K562 (cell line): ENCODE measurements around the gene UCK1. TPM values are rescaled to one million over a fixed set of nuclear protein-coding genes. Genes with fewer than 3 reads are reported as not detected.
A peak's percentile ranks its signal among the peaks of the same experiment; 100 is the strongest.

ENCODE experiments used
- ATAC-seq: fragments of 200-7000 bp; cut with Tn5 transposase; 3 replicates; pipeline ENCODE4 v1.9.1; 2020; ENCODE audit warnings: moderate library complexity
- BruUV-seq: library from RNA; stranded (reverse); fragments of 400-500 nt; replicated peaks from 2 replicates; lab custom pipeline; 2021; lab: Mats Ljungman, UMichigan
- CTCF ChIA-PET: fragments of 300-600 bp; formaldehyde crosslinking; extraction: SDS; loops from one replicate; lab custom pipeline; 2021; ENCODE audit warnings: low intra/inter-chr PET ratio; lab: Yijun Ruan, JAX
- POLR2A ChIA-PET: fragments of 300-600, 350-650 bp; sonication (Branson Sonifier 250); formaldehyde crosslinking; extraction: SDS; loops from one replicate; lab custom pipeline; 2021; ENCODE audit warnings: antibody characterized with exemption, inconsistent platforms; lab: Yijun Ruan, JAX
- DNase-seq, 4 experiments: peaks; one replicate each; pipeline versions ENCODE4 v3.0.0 to v3.0.0-alpha.2; 2011 to 2018; ENCODE audit warnings: low spot score in 3 of 4, mixed read lengths in 3 of 4; ENCODE audit errors: extremely low read depth in 1 of 4
- FAIRE-seq: peaks from 2 replicates; lab custom pipeline; 2011; peaks lifted over from hg19 to GRCh38; lab: Jason Lieb, UNC
- H2AFZ ChIP-seq: 2 replicates; pipeline ENCODE4 v1.6.0; 2011; ENCODE audit warnings: low read depth, low read length, control low read depth, inconsistent platforms
- H3K27ac ChIP-seq: fragments of 200-600 bp; 3 replicates; pipeline ENCODE4 v1.8.0; 2011; ENCODE audit warnings: low read depth, mild to moderate bottlenecking, control low read depth, inconsistent platforms, low read length, moderate library complexity, mixed read lengths; ENCODE audit errors: extremely low read depth
- H3K27me3 ChIP-seq, 2 experiments: fragments of 300-600 bp in 1 of 2; 2 replicates in 1 of 2; 3 replicates in 1 of 2; pipeline versions ENCODE4 v1.6.0 to v1.8.0; 2011; ENCODE audit warnings: inconsistent platforms in 2 of 2, low read length in 2 of 2, mild to moderate bottlenecking in 1 of 2, mixed read lengths in 1 of 2, moderate library complexity in 1 of 2; ENCODE audit not compliant: control insufficient read depth in 2 of 2, insufficient read depth in 2 of 2
- H3K36me3 ChIP-seq: fragments of 300-600 bp; 3 replicates; pipeline ENCODE4 v1.8.0; 2011; ENCODE audit warnings: mild to moderate bottlenecking, low read length, inconsistent platforms; ENCODE audit not compliant: control insufficient read depth, insufficient read depth
- H3K4me1 ChIP-seq, 2 experiments: fragments of 200-600 bp in 1 of 2; replicated peaks in 1 of 2; 2 replicates in 1 of 2; 3 replicates in 1 of 2; pipeline versions ENCODE4 v1.5.1 to v1.8.0; 2011; ENCODE audit warnings: inconsistent platforms in 2 of 2, low read length in 2 of 2, mild to moderate bottlenecking in 1 of 2, mixed read lengths in 1 of 2, moderate library complexity in 1 of 2; ENCODE audit not compliant: control insufficient read depth in 2 of 2, insufficient read depth in 2 of 2
- H3K4me2 ChIP-seq: 2 replicates; pipeline ENCODE4 v1.6.1; 2011; ENCODE audit warnings: low read length, control low read depth, inconsistent platforms, mixed read lengths; ENCODE audit not compliant: insufficient read depth
- H3K4me3 ChIP-seq: fragments of 200-600 bp; sonication (generic), shearing (Covaris generic); 2 replicates; pipeline ENCODE4 v1.5.1; 2016; ENCODE audit warnings: control low read depth, inconsistent platforms
- H3K79me2 ChIP-seq: fragments of 200-600 bp; 3 replicates; pipeline ENCODE4 v1.8.0; 2011; ENCODE audit warnings: low read length, inconsistent platforms; ENCODE audit not compliant: control insufficient read depth, insufficient read depth
- H3K9ac ChIP-seq, 2 experiments: 2 replicates each; pipeline versions ENCODE4 v1.6.0 to v1.6.1; 2011; ENCODE audit warnings: low read depth in 2 of 2, low read length in 2 of 2, control low read depth in 1 of 2, inconsistent platforms in 1 of 2, mild to moderate bottlenecking in 1 of 2, mixed read lengths in 1 of 2; ENCODE audit not compliant: insufficient read depth in 1 of 2
- H3K9me1 ChIP-seq: one replicate; pipeline ENCODE4 v1.6.0; 2011; ENCODE audit warnings: inconsistent platforms, mild to moderate bottlenecking, low read length, moderate library complexity; ENCODE audit not compliant: control insufficient read depth, insufficient read depth
- H3K9me3 ChIP-seq: replicated peaks from 2 replicates; pipeline ENCODE4 v1.5.1; 2011; ENCODE audit warnings: low read depth, low read length, inconsistent platforms; ENCODE audit not compliant: control insufficient read depth, insufficient read depth
- H4K20me1 ChIP-seq: replicated peaks from 2 replicates; pipeline ENCODE4 v1.6.1; 2011; ENCODE audit warnings: low read length, inconsistent platforms, mixed read lengths; ENCODE audit not compliant: control insufficient read depth, insufficient read depth
- CBFB ChIP-seq: sonication (generic); formaldehyde crosslinking; IDR thresholded peaks from 2 replicates; pipeline ENCODE4 v1.4.0; 2020; ENCODE audit warnings: mild to moderate bottlenecking, missing genetic modification reagents
- CBX3 ChIP-seq, 2 experiments: IDR thresholded peaks; 1 replicate in 1 of 2; 2 replicates in 1 of 2; pipeline ENCODE4 v1.6.1; 2012; ENCODE audit warnings: inconsistent platforms in 2 of 2, low read length in 2 of 2, borderline replicate concordance in 1 of 2, control low read depth in 1 of 2
- ETS2 ChIP-seq: IDR thresholded peaks from 2 replicates; pipeline ENCODE4 v1.6.1; 2016; ENCODE audit warnings: borderline replicate concordance, missing genetic modification characterization, mild to moderate bottlenecking, moderate library complexity, missing compliant biosample characterization; ENCODE audit not compliant: poor library complexity, severe bottlenecking
- MAFG ChIP-seq: fragments of 450-650 bp; conservative IDR thresholded peaks from 2 replicates; pipeline ENCODE4 v1.6.1; 2016; ENCODE audit warnings: missing genetic modification characterization, missing compliant biosample characterization
- MBD2 ChIP-seq: sonication (generic); IDR thresholded peaks from 2 replicates; pipeline ENCODE4 v1.6.1; 2016; ENCODE audit warnings: low read depth, borderline replicate concordance
- NFATC3 ChIP-seq: fragments of 450-650 bp; IDR thresholded peaks from 2 replicates; pipeline ENCODE4 v1.6.1; 2017; ENCODE audit warnings: mild to moderate bottlenecking
- POLR2G ChIP-seq: fragments of 200-400 bp; formaldehyde crosslinking; IDR thresholded peaks from 2 replicates; pipeline ENCODE4 v1.6.1; 2017; ENCODE audit warnings: low read depth, mild to moderate bottlenecking, antibody characterized with exemption, low read length, moderate library complexity
- RBFOX2 ChIP-seq: fragments of 200-400 bp; formaldehyde crosslinking; IDR thresholded peaks from 2 replicates; pipeline ENCODE4 v1.6.1; 2017; ENCODE audit warnings: low read depth, mild to moderate bottlenecking, low read length, moderate library complexity
- U2AF2 ChIP-seq: fragments of 200-400 bp; formaldehyde crosslinking; optimal IDR thresholded peaks from 2 replicates; pipeline ENCODE3; 2017; ENCODE audit warnings: low read depth, mild to moderate bottlenecking, low read length
- XRCC5 ChIP-seq: fragments of 200-400 bp; formaldehyde crosslinking; IDR thresholded peaks from 2 replicates; pipeline ENCODE4 v1.6.1; 2017; ENCODE audit warnings: low read depth, mild to moderate bottlenecking, low read length
- WGBS: fragments of 100-300 bp; shearing (Covaris generic); methylation state at CpG from one replicate; pipeline ENCODE4 v1.1.6; 2016; ENCODE audit warnings: low coverage, mixed read lengths; ENCODE audit not compliant: insufficient coverage; ENCODE audit errors: missing lambda C conversion rate; 5-methylcytosine and 5-hydroxymethylcytosine counted together
- in situ Hi-C: fragments of 300-500 bp; cut with MboI; formaldehyde crosslinking; loops from 4 replicates; pipeline ENCODE4 v1.15.0; 2018; ENCODE audit warnings: inconsistent platforms, mixed read lengths
- intact Hi-C: fragments of 100-400 bp; cut with micrococcal nuclease; formaldehyde crosslinking; loops from 2 replicates; pipeline ENCODE4 v1.14.2; 2022
- polyA plus RNA-seq, 8 experiments: library from polyadenylated mRNA; depleted of rRNA in 4 of 8; stranded (reverse) in 5 of 8; unstranded in 3 of 8; fragments of >200 nt; fragmentation: Nextera tagmentation in 2 of 8; fragmentation: Illumina TruSeq in 1 of 8; extraction: Ambion mirVana in 2 of 8; extraction: Trizol in 1 of 8; gene quantifications; 2 replicates each; pipeline versions ENCODE4 v1.2.1 to v1.2.3, GENCODE V29; 2011 to 2014; ENCODE audit warnings: inconsistent platforms in 1 of 8, missing spikeins in 1 of 8
- total RNA-seq, 7 experiments: library from RNA; depleted of rRNA in 6 of 7; stranded (reverse); fragments of >200 nt in 6 of 7; fragmentation: Illumina TruSeq in 2 of 7; extraction: Trizol in 2 of 7; gene quantifications; 2 replicates each; pipeline versions ENCODE4 v1.2.1 to v1.2.3, GENCODE V29; 2011 to 2021; ENCODE audit warnings: low replicate concordance in 1 of 7

Gene UCK1
- total and polyA plus RNA-seq, 9 of the 15 experiments (the other 6 are each of a cell fraction or from before 2014, with no cell fraction given): 0.27 to 27.5 (median 16.1) TPM

- ATAC-seq: no peak
- CTCF ChIA-PET: no interaction called here
- H3K9me3 ChIP-seq: no peaks in the 10 kb centered on the region
- intact Hi-C loops: no loop called here
- no TSS peak for BruUV-seq
- in situ Hi-C loops: no loop called here
- peaks cover 0 to 27% of the 10 kb centered on the region in 2 experiments; a peak in 1 of 5 replicates for H3K4me1 ChIP-seq
- POLR2A ChIA-PET: no interaction called here
- H2AFZ ChIP-seq: no peak overlapping the region
- peaks cover 93% of the 10 kb centered on the region; the same call in 2 of the 3 replicates for H3K36me3 ChIP-seq
- 86% methylated on average over 16 of the region's 23 CpGs for WGBS
- 0 out of 4 replicates have a peak overlapping the region, but pooled peaks of 1 of the 2 experiments have one; percentile 50 for H3K9ac ChIP-seq
- H3K9me1 ChIP-seq: no peaks in the 10 kb centered on the region
- no peak for FAIRE-seq
- TF ChIP-seq U2AF2 (no peak), ETS2 (tag) (no peak), RBFOX2 (peak; percentile 18; the same call in 1 of the 2 replicates), MBD2 (no peak), NFATC3 (no peak), MAFG (no peak), XRCC5 (no peak), POLR2G (peak; percentile 53; the same call in 1 of the 2 replicates), CBX3 (IDR thresholded peaks at IDR 0.05; ENCODE audit: borderline replicate concordance in 1 of 2, low read length in 2 of 2) (no peak), CBFB (no peak)
- H3K79me2 ChIP-seq: 0 out of 3 replicates have a peak, but pooled peaks cover 2% of the 10 kb centered on the region
- no peaks in the 10 kb centered on the region for H3K27me3 ChIP-seq
- H3K27ac ChIP-seq: no peak overlapping the region
- H3K4me2 ChIP-seq: no peak overlapping the region
- DNase-seq: no peak
- H4K20me1 ChIP-seq: no peaks in the 10 kb centered on the region; the same call in 1 of the 2 replicates
- H3K4me3 ChIP-seq: no peak overlapping the region
Measured at GRCh38 chr9:131524665-131525315, 6.3 kb downstream of the UCK1 start.
